HepG2 (cell line): ENCODE results near the gene DHRS13. TPM values are rescaled to one million over a fixed set of nuclear protein-coding genes. Genes with fewer than 3 reads are reported as not detected.

ENCODE experiments used
- ATAC-seq: fragments of 200-7000 bp; cut with Tn5 transposase; 3 replicates; pipeline ENCODE4 v1.9.1; 2020; ENCODE audit warnings: mild to moderate bottlenecking, moderate library complexity
- BruUV-seq: library from RNA; stranded (reverse); fragments of 400-500 nt; replicated peaks from 2 replicates; lab custom pipeline; 2021; lab: Mats Ljungman, UMichigan
- CTCF ChIA-PET: fragments of 300-600 bp; formaldehyde crosslinking; extraction: SDS; loops from one replicate; lab custom pipeline; 2021; ENCODE audit warnings: low total read pairs, inconsistent platforms, low intra/inter-chr PET ratio; lab: Yijun Ruan, JAX
- POLR2A ChIA-PET: fragments of 350-600 bp; sonication (Branson Sonifier 250); formaldehyde crosslinking; loops from one replicate; lab custom pipeline; 2020; ENCODE audit warnings: antibody characterized with exemption, inconsistent platforms; lab: Yijun Ruan, JAX
- DNase-seq: peaks from one replicate; pipeline ENCODE4 v3.0.0-alpha.2; 2015; ENCODE audit warnings: low spot score
- FAIRE-seq: peaks from 3 replicates; lab custom pipeline; 2011; peaks lifted over from hg19 to GRCh38; lab: Jason Lieb, UNC
- H2AFZ ChIP-seq: one replicate; pipeline ENCODE4 v1.6.1; 2011; ENCODE audit warnings: low read length, inconsistent platforms
- H3K27ac ChIP-seq: fragments of 300-600 bp; 3 replicates; pipeline ENCODE4 v1.8.0; 2011; ENCODE audit warnings: mixed run types, mild to moderate bottlenecking, mixed read lengths, low read length, inconsistent platforms; ENCODE audit not compliant: insufficient read depth; ENCODE audit errors: extremely low read length
- H3K27me3 ChIP-seq, 2 experiments: fragments of 200-600 bp in 1 of 2; 2 replicates in 1 of 2; 3 replicates in 1 of 2; pipeline versions ENCODE4 v1.6.0 to v1.8.0; 2011; ENCODE audit warnings: low read length in 2 of 2, mild to moderate bottlenecking in 2 of 2, moderate library complexity in 2 of 2, inconsistent platforms in 1 of 2; ENCODE audit not compliant: insufficient read depth in 2 of 2, control insufficient read depth in 1 of 2
- H3K36me3 ChIP-seq, 2 experiments: fragments of 200-600 bp in 1 of 2; replicated peaks in 1 of 2; 2 replicates in 1 of 2; 3 replicates in 1 of 2; pipeline versions ENCODE4 v1.5.1 to v1.8.0; 2011; ENCODE audit warnings: low read length in 2 of 2, inconsistent platforms in 1 of 2; ENCODE audit not compliant: insufficient read depth in 2 of 2, control insufficient read depth in 1 of 2
- H3K4me1 ChIP-seq: 2 replicates; pipeline ENCODE4 v1.5.1; 2012; ENCODE audit warnings: low read length, inconsistent platforms; ENCODE audit not compliant: insufficient read depth
- H3K4me2 ChIP-seq: 2 replicates; pipeline ENCODE4 v1.6.0; 2011; ENCODE audit warnings: low read depth, low read length, inconsistent platforms
- H3K4me3 ChIP-seq, 3 experiments: fragments of 200-600 bp in 1 of 3; sonication (generic), shearing (Covaris generic) in 1 of 3; replicated peaks in 1 of 3; 2 replicates each; pipeline ENCODE4 v1.5.1; 2011 to 2016; ENCODE audit warnings: low read length in 3 of 3, inconsistent platforms in 2 of 3, low read depth in 2 of 3, mild to moderate bottlenecking in 2 of 3, control low read depth in 1 of 3, mixed read lengths in 1 of 3; ENCODE audit not compliant: insufficient read depth in 1 of 3
- H3K79me2 ChIP-seq: one replicate; pipeline ENCODE4 v1.6.1; 2011; ENCODE audit warnings: low read length, inconsistent platforms; ENCODE audit not compliant: insufficient read depth
- H3K9ac ChIP-seq: 2 replicates; pipeline ENCODE4 v1.6.0; 2011; ENCODE audit warnings: mild to moderate bottlenecking, low read depth, low read length, inconsistent platforms; ENCODE audit not compliant: insufficient read depth
- H3K9me3 ChIP-seq: 2 replicates; pipeline ENCODE4 v1.5.1; 2012; ENCODE audit warnings: mild to moderate bottlenecking, low read length
- H4K20me1 ChIP-seq: 2 replicates; pipeline ENCODE4 v1.6.0; 2011; ENCODE audit warnings: inconsistent platforms, mild to moderate bottlenecking, low read length, moderate library complexity; ENCODE audit not compliant: insufficient read depth
- HCFC1 ChIP-seq: fragments of 150-350 bp; IDR thresholded peaks from 2 replicates; pipeline ENCODE4 v1.6.1; 2014; ENCODE audit warnings: low read depth, low read length
- KDM2A ChIP-seq: sonication (generic); formaldehyde crosslinking; IDR thresholded peaks from 2 replicates; pipeline ENCODE4 v1.4.0; 2020; ENCODE audit warnings: low read depth, missing genetic modification reagents, borderline replicate concordance
- MIXL1 ChIP-seq: IDR thresholded peaks from 2 replicates; pipeline ENCODE4 v1.6.1; 2016
- MTF1 ChIP-seq: sonication (generic); formaldehyde crosslinking; IDR thresholded peaks from 2 replicates; pipeline ENCODE4 v1.5.0; 2020; ENCODE audit warnings: missing genetic modification reagents
- ZHX2 ChIP-seq, 2 experiments: sonication (generic) in 1 of 2; formaldehyde crosslinking in 1 of 2; IDR thresholded peaks; 2 replicates each; pipeline versions ENCODE4 v1.6.1 to v1.9.0; 2014 to 2022; ENCODE audit warnings: antibody characterized with exemption in 1 of 2, borderline replicate concordance in 1 of 2, inconsistent platforms in 1 of 2, low read depth in 1 of 2, missing genetic modification reagents in 1 of 2
- ZNF331 ChIP-seq: sonication (generic); formaldehyde crosslinking; IDR thresholded peaks from 2 replicates; pipeline ENCODE4 v1.4.0; 2020; ENCODE audit warnings: missing genetic modification reagents
- ZNF558 ChIP-seq: sonication (generic); formaldehyde crosslinking; IDR thresholded peaks from 2 replicates; pipeline ENCODE4 v1.9.0; 2022; ENCODE audit warnings: mild to moderate bottlenecking, missing genetic modification reagents, borderline replicate concordance
- ZNF770 ChIP-seq: sonication (generic); formaldehyde crosslinking; IDR thresholded peaks from 2 replicates; pipeline ENCODE4 v1.5.0; 2020; ENCODE audit warnings: mild to moderate bottlenecking, missing genetic modification reagents
- ZSCAN9 ChIP-seq: IDR thresholded peaks from 2 replicates; pipeline ENCODE4 v1.6.1; 2016; ENCODE audit warnings: borderline replicate concordance
- WGBS: methylation state at CpG from one replicate; pipeline ENCODE4 v1.1.6; 2017; ENCODE audit warnings: low lambda C conversion rate; 5-methylcytosine and 5-hydroxymethylcytosine counted together
- in situ Hi-C: cut with HindIII; loops from 2 replicates; pipeline ENCODE4 v1.10.0; 2017; ENCODE audit warnings: low pct_unique_long_range_greater_than_20kb; ENCODE audit not compliant: extremely low pct_ligation_motif_present
- intact Hi-C: fragments of 100-400 bp; cut with micrococcal nuclease; formaldehyde crosslinking; loops from one replicate; pipeline ENCODE4 v1.10.0; 2022; ENCODE audit not compliant: unreplicated experiment
- polyA plus RNA-seq, 8 experiments: library from polyadenylated mRNA; depleted of rRNA in 3 of 8; stranded (reverse) in 7 of 8; unstranded in 1 of 8; fragments of >200 nt; fragmentation: Illumina TruSeq in 4 of 8; extraction: Trizol in 4 of 8; gene quantifications; 2 replicates each; pipeline versions ENCODE4 v1.2.1 to v1.2.3, GENCODE V29; 2011 to 2016; ENCODE audit warnings: low read depth in 4 of 8, missing spikeins in 1 of 8, mixed read lengths in 1 of 8; ENCODE audit not compliant: insufficient read depth in 1 of 8
- total RNA-seq, 5 experiments: library from RNA; depleted of rRNA; stranded (reverse); fragments of >200 nt; fragmentation: Illumina TruSeq; extraction: Trizol; gene quantifications; 2 replicates each; pipeline ENCODE4 v1.2.3, GENCODE V29; 2016; ENCODE audit warnings: low read depth in 1 of 5

DHRS13 gene
- total and polyA plus RNA-seq, 2 of the 13 experiments (the other 11 are each of a cell fraction or from before 2014, with no cell fraction given): 11.8 to 12.6 TPM

- Histone ChIP-seq H3K27ac (no peak overlapping the region), H3K4me2 (no peak overlapping the region), H3K9ac (no peak overlapping the region), H3K27me3 (no peaks in the 10 kb centered on the region), H2AFZ (no peak overlapping the region), H3K4me1 (no peaks in the 10 kb centered on the region), H3K36me3 (peaks cover 15 to 49% of the 10 kb centered on the region in 2 experiments), H3K4me3 (no peak overlapping the region), H3K9me3 (no peaks in the 10 kb centered on the region), H4K20me1 (peaks cover 11% of the 10 kb centered on the region; the same call in 1 of the 2 replicates), H3K79me2 (peaks cover 59% of the 10 kb centered on the region)
- ATAC-seq: no peak
- intact Hi-C loops (loop anchor here (10.0 kb wide), 1 partner anchor 1843 kb away; no protein-coding TSS in a partner anchor), in situ Hi-C loops (no loop called here)
- 100% methylated on average over 1 of the region's 2 CpGs for WGBS
- no peak for FAIRE-seq
- TF ChIP-seq HCFC1: no peak
- peak; percentile 99 for TF ChIP-seq ZNF331 (CRISPR knock-in tag)
- BruUV-seq: no TSS peak
- ChIA-PET POLR2A (no interaction called here), CTCF (no interaction called here)
- no peak for DNase-seq
Observed at GRCh38 chr17:28928061-28928460, 25.2 kb upstream of the DHRS13 start.

GRCh38 chr17:28926786-28927185 lies 23.9 kb upstream of the DHRS13 start:
- Histone ChIP-seq H3K27ac (no peak overlapping the region), H3K4me1 (no peaks in the 10 kb centered on the region), H3K4me3 (no peak overlapping the region), H3K36me3 (peaks cover 19 to 58% of the 10 kb centered on the region in 2 experiments), H3K4me2 (no peak overlapping the region), H3K9ac (no peak overlapping the region), H4K20me1 (peaks cover 8% of the 10 kb centered on the region; the same call in 1 of the 2 replicates), H3K79me2 (peaks cover 47% of the 10 kb centered on the region), H2AFZ (no peak overlapping the region), H3K9me3 (no peaks in the 10 kb centered on the region), H3K27me3 (no peaks in the 10 kb centered on the region)
- DNase-seq: no peak
- no peak for ATAC-seq
- 98% methylated on average over 4 of the region's 4 CpGs for WGBS
- ChIA-PET POLR2A (no interaction called here), CTCF (no interaction called here)
- BruUV-seq: no TSS peak
- in situ Hi-C loops (no loop called here), intact Hi-C loops (loop anchor here (10.0 kb wide), 1 partner anchor 1842 kb away; no protein-coding TSS in a partner anchor)
- no peak for FAIRE-seq
- TF ChIP-seq KDM2A (no peak), ZNF770 (CRISPR knock-in tag) (no peak), MTF1 (CRISPR knock-in tag) (no peak), MIXL1 (CRISPR knock-in tag) (no peak), ZHX2 (IDR thresholded peaks at IDR 0.05; ENCODE audit: low read depth) (no peak), ZHX2 (CRISPR knock-in tag; IDR thresholded peaks at IDR 0.05; ENCODE audit: borderline replicate concordance) (no peak), ZSCAN9 (CRISPR knock-in tag) (no peak), ZNF558 (no peak)
